Measurements from ENCODE around the gene SUGP2.

Gene SUGP2

DNA sequence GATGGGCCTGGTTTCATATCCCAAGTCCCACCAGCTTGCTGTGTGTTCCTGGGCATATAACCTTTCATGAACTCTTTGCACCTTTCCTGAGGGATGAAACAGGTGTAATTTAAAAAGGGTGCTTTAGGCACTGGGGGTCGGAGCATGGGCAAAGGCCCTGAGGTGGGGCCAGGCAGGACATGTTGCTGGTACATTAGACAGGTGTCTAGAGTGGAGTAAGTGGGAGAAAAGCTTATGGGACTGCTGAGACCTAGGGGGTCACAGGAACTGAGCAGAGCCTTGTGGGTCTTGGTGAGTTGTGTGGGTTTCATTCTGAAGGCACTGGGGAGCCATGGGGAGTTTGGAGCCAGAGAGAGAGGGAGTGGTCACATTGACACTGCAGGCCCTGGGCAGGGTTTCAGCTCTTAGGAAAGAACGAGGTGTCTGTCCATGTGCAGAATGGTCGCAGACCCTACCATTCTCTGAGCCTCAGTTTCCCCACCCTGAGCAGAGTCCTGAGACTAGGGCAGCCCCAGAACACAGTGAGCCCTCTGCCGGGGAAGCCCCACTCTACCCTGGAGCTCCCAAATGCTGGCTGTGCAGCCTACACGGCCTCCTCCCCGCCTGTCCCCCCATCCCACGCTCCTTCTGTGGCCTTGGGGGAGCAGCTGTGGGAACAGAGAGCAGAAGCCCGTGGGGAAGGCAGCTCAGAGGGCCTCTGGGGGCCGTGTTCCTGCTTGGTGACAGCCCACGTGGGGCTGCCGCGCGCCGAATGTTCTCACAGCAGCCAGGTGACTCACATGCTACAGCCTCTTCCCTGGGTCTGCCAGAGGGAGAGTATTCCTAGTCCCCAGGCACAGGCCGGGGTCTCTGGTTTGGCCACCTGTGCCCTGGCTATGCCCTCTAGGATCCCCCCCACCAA lies 85.0 kb downstream of the SUGP2 start:
- DNase-seq = no peak

DNA sequence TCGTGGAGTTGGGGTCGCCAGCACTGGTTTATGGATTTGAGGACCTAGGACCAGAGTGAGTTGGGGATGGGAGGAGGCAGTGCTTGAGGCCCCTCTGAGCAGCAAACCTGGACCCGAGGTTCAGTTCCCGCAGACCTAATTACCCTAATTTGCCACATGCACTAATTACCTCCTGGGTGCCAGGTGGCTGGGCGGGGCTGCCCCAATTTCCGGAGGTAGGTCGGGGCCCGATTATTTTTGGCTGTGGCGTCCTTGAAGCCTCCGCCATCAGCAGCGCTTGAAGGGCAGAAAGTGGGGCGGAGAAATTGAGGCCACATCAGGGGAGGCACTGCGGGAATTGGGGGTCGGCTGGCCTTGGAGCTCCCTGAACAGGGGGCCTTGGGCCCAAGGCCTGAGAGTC lies 86.4 kb downstream of the SUGP2 start:
- DNase-seq = no peak

DNA sequence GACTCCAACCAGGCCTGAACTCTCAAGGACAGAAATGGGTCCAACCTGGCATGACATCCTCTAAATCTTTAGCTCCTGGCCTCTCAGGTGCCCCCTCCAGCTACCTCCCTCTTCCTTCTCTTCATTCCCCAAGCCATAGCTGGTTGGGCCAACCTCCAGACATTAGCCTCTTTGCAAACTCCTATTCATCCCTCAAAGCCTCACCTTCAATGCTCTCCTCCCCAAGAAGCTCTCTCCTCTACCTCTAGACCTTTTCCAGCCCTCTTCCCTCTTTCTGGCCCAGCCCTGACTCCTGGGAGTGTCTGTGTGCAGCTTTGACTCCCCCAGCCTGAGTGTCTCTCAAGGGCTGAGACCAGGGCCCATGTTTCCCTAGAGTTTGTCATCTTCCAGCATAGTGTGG lies 87.0 kb downstream of the SUGP2 start:
- DNase-seq = no peak

GRCh38 chr19:18945297-18945696 lies 88.0 kb downstream of the SUGP2 start:
- DNase-seq = no peak

DNA sequence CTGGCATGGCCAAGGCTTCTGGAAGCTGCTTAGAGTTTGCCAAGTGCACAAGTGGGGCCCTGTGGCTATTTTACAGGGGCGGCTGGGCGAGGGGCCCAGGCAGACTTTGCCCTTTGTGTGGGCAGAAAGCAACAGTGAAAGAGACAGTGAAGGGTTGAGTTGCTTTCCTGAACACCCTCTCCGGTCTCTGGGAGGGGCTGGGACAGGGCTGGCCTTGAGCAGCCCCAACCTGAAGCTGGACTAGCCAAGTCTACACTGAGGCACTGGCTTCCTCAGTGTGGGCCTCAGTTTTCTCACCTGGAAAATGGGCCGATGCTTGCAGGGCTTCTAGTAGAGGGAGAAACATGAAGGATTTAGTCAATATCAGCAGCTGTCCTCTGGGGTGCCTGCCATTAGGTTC lies 89.9 kb downstream of the SUGP2 start:
- DNase-seq = no peak

DNA sequence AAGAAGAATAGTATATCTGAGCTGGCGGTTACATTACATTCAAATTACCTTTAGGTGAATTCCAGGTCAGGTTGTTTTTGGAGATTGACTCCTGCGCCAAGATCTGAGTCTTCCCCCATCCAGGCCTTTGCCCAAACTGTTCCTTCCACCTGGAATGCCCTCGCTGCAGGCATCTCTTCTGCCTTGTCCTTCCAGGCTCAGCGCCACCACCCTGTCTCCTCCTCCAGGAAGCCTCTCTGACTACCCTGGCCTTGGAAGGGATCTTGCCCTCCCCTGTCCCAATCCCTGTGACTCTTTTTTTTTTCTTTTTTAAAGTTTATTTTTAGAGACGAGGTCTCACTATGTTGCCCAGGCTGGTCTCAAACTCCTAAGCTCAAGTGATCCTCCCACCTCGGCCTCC lies 90.6 kb downstream of the SUGP2 start:
- no peak for DNase-seq

DNA sequence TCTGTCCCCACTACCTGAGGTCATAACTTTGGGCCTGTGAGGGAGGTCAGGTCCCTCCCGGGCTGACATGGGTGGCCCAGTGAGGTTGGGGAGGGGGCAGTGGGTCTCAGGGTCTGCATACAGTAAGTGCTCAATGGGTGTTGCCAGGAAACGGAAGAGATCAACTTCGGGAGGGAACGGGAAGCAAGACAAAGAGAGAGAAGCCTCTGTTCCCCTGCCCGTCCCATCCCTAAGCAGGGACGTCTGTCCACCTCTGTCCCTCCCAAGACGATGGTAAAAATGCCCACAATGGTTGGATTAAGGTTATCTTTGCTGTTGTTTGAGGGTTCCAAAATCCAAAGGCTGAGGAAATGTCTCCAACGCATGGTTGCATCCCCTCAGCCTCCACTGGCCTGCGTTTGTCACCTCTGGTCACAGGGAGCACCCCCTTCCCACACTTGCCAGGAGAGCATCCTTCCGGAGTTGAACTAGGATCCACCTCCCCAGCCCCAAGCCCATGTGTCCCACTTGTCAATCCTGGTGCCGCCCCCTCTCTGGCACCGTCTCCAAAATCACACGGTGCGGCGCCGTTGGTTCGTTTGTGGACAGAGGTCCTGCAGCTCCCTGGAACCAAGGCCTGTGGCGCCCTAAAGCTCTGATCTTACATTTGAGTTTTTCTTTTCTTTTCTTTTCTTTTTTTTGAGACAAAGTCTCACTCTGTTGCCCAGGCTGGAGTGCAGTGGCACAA lies 91.5 kb downstream of the SUGP2 start:
- no peak for DNase-seq
